ENCODE data around the gene GLTP. TPM values are rescaled to one million over a fixed set of nuclear protein-coding genes. Genes with fewer than 3 reads are reported as not detected.
"Not testable (repeated sequence)": the region's sequence is repeated elsewhere in the genome, so short reads cannot be mapped to it uniquely, and the experiment has no call there.

GLTP gene
- total RNA-seq, 4 donors from 2014 or later, result 35.6 to 287 (median 167) TPM

DNA sequence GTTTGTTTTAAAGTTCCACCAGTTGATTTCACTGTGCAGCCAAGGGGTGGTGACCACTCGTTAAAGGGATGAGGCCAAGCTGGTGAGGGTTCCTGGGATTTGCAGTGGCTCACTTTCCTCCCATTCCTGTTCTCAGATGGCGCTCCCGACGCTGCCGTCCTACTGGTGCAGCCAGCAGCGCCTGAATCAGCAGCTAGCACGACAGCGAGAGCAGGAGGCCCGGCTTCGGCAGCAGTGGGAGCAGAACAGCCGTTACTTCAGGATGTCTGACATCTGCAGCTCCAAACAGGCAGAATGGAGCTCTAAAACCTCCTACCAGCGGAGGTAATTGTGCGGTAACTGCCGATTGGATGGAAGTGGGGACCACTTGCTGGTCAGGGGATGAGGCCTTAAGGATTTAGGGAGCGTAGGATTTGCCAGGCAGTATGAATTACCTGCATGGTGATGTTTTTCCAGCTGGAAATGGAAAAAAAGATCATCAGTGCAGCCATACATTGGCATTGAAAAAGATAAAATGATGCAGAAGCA lies 22.6 kb upstream of the GLTP start:
- peaks cover 0 to 37% (median 16%) of the 10 kb centered on the region in 4 donors for H3K36me3 ChIP-seq
- no peak for DNase-seq
- no peaks in the 10 kb centered on the region for H3K27me3 ChIP-seq
- intact Hi-C loops (cut with DNase I; ENCODE audit: low total_unique reads) (no loop called here), in situ Hi-C loops (cut with MboI; ENCODE audit: low pct_ligation_motif_present in 1 of 4, low pct_unique_long_range_greater_than_20kb in 1 of 4, low sequenced_read_pairs in 3 of 4) (no loop called here)
- H3K4me1 ChIP-seq, result peaks cover 4 to 24% (median 16%) of the 10 kb centered on the region in 4 donors
- no peak overlapping the region for H3K4me3 ChIP-seq
- TF ChIP-seq, protein P1, sequence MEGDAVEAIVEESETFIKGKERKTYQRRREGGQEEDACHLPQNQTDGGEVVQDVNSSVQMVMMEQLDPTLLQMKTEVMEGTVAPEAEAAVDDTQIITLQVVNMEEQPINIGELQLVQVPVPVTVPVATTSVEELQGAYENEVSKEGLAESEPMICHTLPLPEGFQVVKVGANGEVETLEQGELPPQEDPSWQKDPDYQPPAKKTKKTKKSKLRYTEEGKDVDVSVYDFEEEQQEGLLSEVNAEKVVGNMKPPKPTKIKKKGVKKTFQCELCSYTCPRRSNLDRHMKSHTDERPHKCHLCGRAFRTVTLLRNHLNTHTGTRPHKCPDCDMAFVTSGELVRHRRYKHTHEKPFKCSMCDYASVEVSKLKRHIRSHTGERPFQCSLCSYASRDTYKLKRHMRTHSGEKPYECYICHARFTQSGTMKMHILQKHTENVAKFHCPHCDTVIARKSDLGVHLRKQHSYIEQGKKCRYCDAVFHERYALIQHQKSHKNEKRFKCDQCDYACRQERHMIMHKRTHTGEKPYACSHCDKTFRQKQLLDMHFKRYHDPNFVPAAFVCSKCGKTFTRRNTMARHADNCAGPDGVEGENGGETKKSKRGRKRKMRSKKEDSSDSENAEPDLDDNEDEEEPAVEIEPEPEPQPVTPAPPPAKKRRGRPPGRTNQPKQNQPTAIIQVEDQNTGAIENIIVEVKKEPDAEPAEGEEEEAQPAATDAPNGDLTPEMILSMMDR (IDR thresholded peaks at IDR 0.05), result no peak
- TF ChIP-seq POLR2AphosphoS5 (IDR thresholded peaks at IDR 0.05), result no peak
- no peak for TF ChIP-seq EP300 (IDR thresholded peaks at IDR 0.05; ENCODE audit: low read depth)
- no peak for TF ChIP-seq POLR2A (IDR thresholded peaks at IDR 0.05)
- 85% methylated on average over 15 of the region's 15 CpGs; no CpG with 5 or more reads in 1 of the 2 donors for WGBS, 2 donors (ENCODE audit: low coverage in 1 of 2)
- no peaks in the 10 kb centered on the region for H3K9me3 ChIP-seq
- H3K27ac ChIP-seq, result no peak overlapping the region

DNA sequence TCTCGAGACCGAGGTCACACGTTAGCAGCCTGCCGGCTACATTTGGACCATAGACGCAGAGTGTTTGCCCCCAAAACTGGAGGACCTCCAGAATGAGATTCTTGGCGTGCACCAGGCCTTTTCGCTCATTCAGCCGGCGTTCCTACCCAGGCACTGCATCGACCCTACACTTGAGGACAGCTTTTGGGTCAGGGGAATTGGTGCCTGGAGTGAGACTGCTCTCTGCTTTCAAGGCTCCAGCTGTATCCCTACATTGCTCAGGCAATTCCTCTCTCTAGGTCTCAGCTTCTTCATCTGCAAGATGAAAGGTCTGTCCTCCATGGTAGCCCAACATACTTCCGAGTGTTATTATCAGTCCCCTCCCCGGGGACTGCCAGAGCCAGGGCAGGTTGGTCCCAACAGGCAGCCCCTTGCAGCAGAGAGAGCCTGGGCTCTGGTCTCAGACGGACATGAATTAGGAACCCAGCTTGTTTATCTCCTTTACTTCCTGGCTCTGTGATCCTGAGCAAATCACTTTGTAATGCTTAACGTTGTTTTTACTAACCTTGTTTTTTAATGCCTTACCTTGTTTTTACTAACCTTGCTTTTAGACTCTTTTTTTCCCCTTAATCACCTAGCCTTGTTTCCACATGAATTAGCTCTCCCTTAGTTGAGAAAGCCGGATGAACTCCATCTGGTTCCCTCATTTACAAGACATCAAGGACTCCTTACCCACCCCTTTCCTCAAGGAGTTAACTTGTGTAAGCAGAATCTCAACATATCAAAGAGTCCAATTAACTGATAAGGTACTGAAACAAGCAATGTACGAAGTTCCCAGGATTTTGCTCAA lies 20.6 kb upstream of the GLTP start:
- Histone ChIP-seq H3K27ac (peak overlapping the region; percentile 78 to 87 (median 82)), H3K27me3 (no peaks in the 10 kb centered on the region), H3K4me1 (peaks cover 4 to 24% (median 16%) of the 10 kb centered on the region in 4 donors), H3K4me3 (peak overlapping the region; percentile 68 to 90 (median 80)), H3K36me3 (peaks cover 0 to 28% (median 12%) of the 10 kb centered on the region in 4 donors), H3K9me3 (no peaks in the 10 kb centered on the region)
- DNase-seq, result no peak
- 2 to 13% methylated on average over 3 to 16 of the region's 16 CpGs for WGBS, 2 donors (ENCODE audit: low coverage in 1 of 2)
- in situ Hi-C loops (cut with MboI; ENCODE audit: low pct_ligation_motif_present in 1 of 4, low pct_unique_long_range_greater_than_20kb in 1 of 4, low sequenced_read_pairs in 3 of 4), result no loop called here
- intact Hi-C loops (cut with DNase I; ENCODE audit: low total_unique reads), result no loop called here
- TF ChIP-seq, protein P1 (IDR thresholded peaks at IDR 0.05), result no peak
- no peak for TF ChIP-seq POLR2AphosphoS5 (IDR thresholded peaks at IDR 0.05)
- TF ChIP-seq POLR2A (IDR thresholded peaks at IDR 0.05), result no peak
- no peak for TF ChIP-seq EP300 (IDR thresholded peaks at IDR 0.05; ENCODE audit: low read depth)

DNA sequence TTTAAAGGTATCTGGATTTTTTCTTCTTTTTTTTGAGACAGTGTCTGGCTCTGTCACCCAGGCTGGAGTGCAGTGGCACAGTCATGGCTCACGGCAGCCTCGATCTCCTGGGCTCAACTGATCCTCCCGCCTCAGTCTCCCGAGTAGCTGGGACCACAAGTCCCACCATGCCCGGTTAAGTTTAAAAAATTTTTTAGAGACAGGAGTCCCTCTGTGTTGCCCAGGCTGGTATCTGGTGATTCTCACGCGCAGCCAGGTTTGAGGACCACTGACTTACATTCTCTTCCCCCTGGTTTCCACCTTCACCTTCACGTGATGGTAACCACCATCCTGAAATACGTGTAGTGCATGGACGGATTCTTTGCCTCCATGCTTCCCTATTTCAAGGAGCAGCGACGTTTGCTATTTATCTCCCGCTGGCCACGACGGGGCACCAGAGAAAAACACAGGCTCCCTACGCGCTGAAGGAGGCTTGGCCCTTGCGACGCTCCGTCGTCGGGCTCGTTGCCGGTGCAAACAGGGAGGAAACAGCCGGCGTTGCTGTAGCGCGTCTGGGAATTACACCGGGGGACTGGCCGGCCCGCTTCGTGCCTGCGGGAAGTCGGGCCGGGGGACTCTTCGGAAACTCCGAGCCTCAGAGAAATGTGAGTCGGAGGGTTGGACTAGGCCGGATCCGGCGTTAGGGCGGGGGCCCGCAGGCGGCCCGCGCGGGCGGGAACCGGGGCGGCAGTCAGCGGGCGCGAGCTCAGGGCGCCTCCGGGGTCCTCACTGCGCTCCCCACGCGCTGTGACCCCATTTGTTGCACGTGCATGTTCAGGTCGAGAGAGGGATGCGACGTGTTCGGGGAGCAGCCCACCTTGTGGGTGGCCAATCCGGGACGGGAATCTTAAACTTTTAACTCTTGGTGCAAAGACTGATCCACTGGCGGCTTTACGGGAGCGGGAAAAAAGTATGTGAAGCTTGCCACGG lies 19.7 kb upstream of the GLTP start, which contains the start of gene TCHP:
TCHP (plus strand) TSS at position 492 of the 969 bp plus-strand sequence. CDS start 2,753 bp downstream, outside the sequence.
- TF ChIP-seq POLR2A (IDR thresholded peaks at IDR 0.05), result peak; percentile 24
- TF ChIP-seq, protein P1 (IDR thresholded peaks at IDR 0.05), result peak in 3 of 5 experiments; percentile 13 to 46 (median 21)
- peak; percentile 76 to 86 (median 82) for TF ChIP-seq POLR2AphosphoS5 (IDR thresholded peaks at IDR 0.05)
- TF ChIP-seq EP300 (IDR thresholded peaks at IDR 0.05; ENCODE audit: low read depth), result no peak
- 1 to 2% methylated on average over 11 to 52 of the region's 69 CpGs for WGBS, 2 donors (ENCODE audit: low coverage in 1 of 2)

DNA sequence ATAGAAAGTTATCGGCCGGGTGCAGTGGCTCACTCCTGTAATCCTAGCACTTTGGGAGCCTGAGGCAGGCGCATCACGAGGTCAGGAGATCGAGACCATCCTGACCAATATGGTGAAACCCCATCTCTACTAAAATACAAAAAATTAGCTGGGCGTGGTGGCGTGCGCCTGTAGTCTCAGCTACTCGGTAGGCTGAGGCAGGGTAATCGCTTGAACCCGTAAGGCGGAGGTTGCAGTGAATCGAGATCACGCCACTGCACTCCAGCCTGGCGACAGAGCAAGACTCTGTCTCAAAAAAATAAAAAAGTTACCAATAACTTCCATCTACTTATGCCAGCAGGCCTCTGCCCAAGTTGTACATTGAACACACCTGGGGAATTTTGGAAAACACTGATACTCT lies 19.0 kb upstream of the GLTP start:
- Histone ChIP-seq H3K27ac (peak overlapping the region in 3 of 4 donors; percentile 81 to 87 (median 84)), H3K4me3 (peak overlapping the region in 2 of 4 donors; percentile 68 to 81), H3K36me3 (peaks cover 0 to 13% (median 5%) of the 10 kb centered on the region in 4 donors), H3K4me1 (peaks cover 4 to 24% (median 16%) of the 10 kb centered on the region in 4 donors)
- in situ Hi-C loops (cut with MboI; ENCODE audit: low pct_ligation_motif_present in 1 of 4, low pct_unique_long_range_greater_than_20kb in 1 of 4, low sequenced_read_pairs in 3 of 4); H3K27me3 ChIP-seq; H3K9me3 ChIP-seq; intact Hi-C loops (cut with DNase I; ENCODE audit: low total_unique reads); DNase-seq: not testable (repeated sequence)
- 92 to 94% methylated on average over 9 to 15 of the region's 15 CpGs for WGBS, 2 donors (ENCODE audit: low coverage in 1 of 2)

More for the DNA sequence above, 19.7 kb upstream of the GLTP start, which contains the start of gene TCHP:
- H3K4me1 ChIP-seq, result peaks cover 4 to 24% (median 16%) of the 10 kb centered on the region in 4 donors
- intact Hi-C loops (cut with DNase I; ENCODE audit: low total_unique reads), result no loop called here
- H3K36me3 ChIP-seq, result peaks cover 0 to 20% (median 8%) of the 10 kb centered on the region in 4 donors
- no peaks in the 10 kb centered on the region for H3K9me3 ChIP-seq
- H3K4me3 ChIP-seq, result peak within 1 kb of the TSS; percentile 68 to 90 (median 80)
- no peaks in the 10 kb centered on the region for H3K27me3 ChIP-seq
- peak; percentile 88 for DNase-seq
- in situ Hi-C loops (cut with MboI; ENCODE audit: low pct_ligation_motif_present in 1 of 4, low pct_unique_long_range_greater_than_20kb in 1 of 4, low sequenced_read_pairs in 3 of 4), result no loop called here
- peak within 1 kb of the TSS; percentile 78 to 87 (median 82) for H3K27ac ChIP-seq
